ENCODE data around the gene TMEM63A.
"Not testable (repeated sequence)": the region's sequence is repeated elsewhere in the genome, so short reads cannot be mapped to it uniquely, and the experiment has no call there.

The TMEM63A gene

GRCh38 chr1:225881959-225882693, at the start of gene TMEM63A:
TMEM63A (minus strand) TSS chr1:225882380; CDS start chr1:225877580, 4,800 bp downstream.
- DNase-seq: peak; percentile 86 to 88
- peak within 1 kb of the TSS; percentile 78 to 95 for H3K27ac Mint-ChIP-seq
- no peaks in the 10 kb centered on the region for H3K9me3 Mint-ChIP-seq
- H3K4me1 Mint-ChIP-seq: peaks cover 58% of the 10 kb centered on the region
- no peaks in the 10 kb centered on the region for H3K27me3 Mint-ChIP-seq
- peak; percentile 74 for ATAC-seq
- peak within 1 kb of the TSS; percentile 82 to 88 for H3K4me3 Mint-ChIP-seq

GRCh38 chr1:225931270-225932136, 49.3 kb upstream of the TMEM63A start:
- ATAC-seq (no peak), DNase-seq (no peak)
- Mint-ChIP-seq H3K27ac (peak overlapping the region in 1 of 2 donors; percentile 92), H3K4me1 (peaks cover 26% of the 10 kb centered on the region), H3K9me3 (no peaks in the 10 kb centered on the region), H3K4me3 (no peak overlapping the region), H3K27me3 (no peaks in the 10 kb centered on the region)

- peaks cover 30% of the 10 kb centered on the region for H3K4me1 Mint-ChIP-seq
- no peaks in the 10 kb centered on the region for H3K27me3 Mint-ChIP-seq
- H3K9me3 Mint-ChIP-seq: no peaks in the 10 kb centered on the region
- no peak for ATAC-seq
- H3K4me3 Mint-ChIP-seq: no peak overlapping the region
- H3K27ac Mint-ChIP-seq: peak overlapping the region in 1 of 2 donors; percentile 19
- no peak for DNase-seq
Observed at GRCh38 chr1:225930566-225930965, 48.4 kb upstream of the TMEM63A start.

GRCh38 chr1:225929462-225929861, 47.3 kb upstream of the TMEM63A start:
- H3K9me3 Mint-ChIP-seq, ATAC-seq, H3K27me3 Mint-ChIP-seq, DNase-seq: not testable (repeated sequence)
- peak overlapping the region; percentile 32 to 34 for H3K4me3 Mint-ChIP-seq
- H3K27ac Mint-ChIP-seq: peak overlapping the region; percentile 4 to 93
- peaks cover 37% of the 10 kb centered on the region for H3K4me1 Mint-ChIP-seq

- peaks cover 37% of the 10 kb centered on the region for H3K4me1 Mint-ChIP-seq
- DNase-seq (peak; percentile 21 to 43), ATAC-seq (no peak)
- H3K4me3 Mint-ChIP-seq: peak overlapping the region; percentile 1 to 54
- no peaks in the 10 kb centered on the region for H3K27me3 Mint-ChIP-seq
- H3K27ac Mint-ChIP-seq: peak overlapping the region; percentile 96
- no peaks in the 10 kb centered on the region for H3K9me3 Mint-ChIP-seq
Observed at GRCh38 chr1:225928186-225929175, 46.3 kb upstream of the TMEM63A start.

GRCh38 chr1:225926551-225927113, 44.5 kb upstream of the TMEM63A start:
- Mint-ChIP-seq H3K4me3 (peak overlapping the region in 1 of 2 donors; percentile 56), H3K27me3 (no peaks in the 10 kb centered on the region), H3K27ac (peak overlapping the region; percentile 81 to 90), H3K4me1 (peaks cover 56% of the 10 kb centered on the region), H3K9me3 (no peaks in the 10 kb centered on the region)
- DNase-seq (no peak), ATAC-seq (no peak)

- ATAC-seq (peak; percentile 97), DNase-seq (peak; percentile 95 to 97)
- H3K27me3 Mint-ChIP-seq: no peaks in the 10 kb centered on the region
- peak within 1 kb of the TSS; percentile 95 to 97 for H3K4me3 Mint-ChIP-seq
- peak within 1 kb of the TSS; percentile 99 for H3K27ac Mint-ChIP-seq
- H3K9me3 Mint-ChIP-seq: no peaks in the 10 kb centered on the region
- peaks cover 73% of the 10 kb centered on the region for H3K4me1 Mint-ChIP-seq
Observed at GRCh38 chr1:225923692-225924555, 41.7 kb upstream of the TMEM63A start, which contains the start of gene PYCR2. PYCR2 (minus strand) TSS chr1:225924250; CDS start chr1:225924110, 140 bp downstream.

- peak overlapping the region; percentile 99 for H3K27ac Mint-ChIP-seq
- no peaks in the 10 kb centered on the region for H3K9me3 Mint-ChIP-seq
- H3K4me3 Mint-ChIP-seq: peak overlapping the region; percentile 95 to 97
- H3K4me1 Mint-ChIP-seq: peaks cover 67% of the 10 kb centered on the region
- no peak for ATAC-seq
- DNase-seq: no peak
- no peaks in the 10 kb centered on the region for H3K27me3 Mint-ChIP-seq
Observed at GRCh38 chr1:225923381-225923691, 41.2 kb upstream of the TMEM63A start.

GRCh38 chr1:225921734-225922709, 39.8 kb upstream of the TMEM63A start:
- Mint-ChIP-seq H3K9me3 (no peaks in the 10 kb centered on the region), H3K27ac (peak overlapping the region in 1 of 2 donors; percentile 42), H3K27me3 (no peaks in the 10 kb centered on the region), H3K4me1 (peaks cover 59% of the 10 kb centered on the region), H3K4me3 (peak overlapping the region; percentile 95 to 97)
- DNase-seq: no peak
- ATAC-seq: no peak

- DNase-seq (peak in 1 of 2 donors; percentile 44), ATAC-seq (no peak)
- peak overlapping the region in 1 of 2 donors; percentile 88 for H3K27ac Mint-ChIP-seq
- no peaks in the 10 kb centered on the region for H3K9me3 Mint-ChIP-seq
- no peaks in the 10 kb centered on the region for H3K27me3 Mint-ChIP-seq
- H3K4me3 Mint-ChIP-seq: peak overlapping the region; percentile 42 to 69
- H3K4me1 Mint-ChIP-seq: peaks cover 46% of the 10 kb centered on the region
Observed at GRCh38 chr1:225919906-225920305, 37.7 kb upstream of the TMEM63A start.

GRCh38 chr1:225918280-225918679, 36.1 kb upstream of the TMEM63A start:
- Mint-ChIP-seq H3K9me3 (no peaks in the 10 kb centered on the region), H3K4me1 (peaks cover 41% of the 10 kb centered on the region), H3K27ac (no peak overlapping the region), H3K27me3 (no peaks in the 10 kb centered on the region), H3K4me3 (no peak overlapping the region)
- ATAC-seq: no peak
- no peak for DNase-seq

- ATAC-seq (no peak), DNase-seq (no peak)
- no peak overlapping the region for H3K4me3 Mint-ChIP-seq
- no peaks in the 10 kb centered on the region for H3K9me3 Mint-ChIP-seq
- peak overlapping the region in 1 of 2 donors; percentile 44 for H3K27ac Mint-ChIP-seq
- H3K4me1 Mint-ChIP-seq: peaks cover 34% of the 10 kb centered on the region
- H3K27me3 Mint-ChIP-seq: no peaks in the 10 kb centered on the region
Observed at GRCh38 chr1:225917536-225917935, 35.4 kb upstream of the TMEM63A start.

GRCh38 chr1:225917101-225917500, 34.9 kb upstream of the TMEM63A start:
- Mint-ChIP-seq H3K4me3 (no peak overlapping the region), H3K27me3 (no peaks in the 10 kb centered on the region), H3K9me3 (no peaks in the 10 kb centered on the region), H3K27ac (no peak overlapping the region), H3K4me1 (peaks cover 29% of the 10 kb centered on the region)
- no peak for DNase-seq
- ATAC-seq: no peak
